NCI-H345 (cell line): Measurements from ENCODE around the gene KDM2B.

ENCODE experiments used
- DNase-seq: peaks from one replicate; lab custom pipeline; 2025; lab: John Stamatoyannopoulos, UW

Gene KDM2B

DNA sequence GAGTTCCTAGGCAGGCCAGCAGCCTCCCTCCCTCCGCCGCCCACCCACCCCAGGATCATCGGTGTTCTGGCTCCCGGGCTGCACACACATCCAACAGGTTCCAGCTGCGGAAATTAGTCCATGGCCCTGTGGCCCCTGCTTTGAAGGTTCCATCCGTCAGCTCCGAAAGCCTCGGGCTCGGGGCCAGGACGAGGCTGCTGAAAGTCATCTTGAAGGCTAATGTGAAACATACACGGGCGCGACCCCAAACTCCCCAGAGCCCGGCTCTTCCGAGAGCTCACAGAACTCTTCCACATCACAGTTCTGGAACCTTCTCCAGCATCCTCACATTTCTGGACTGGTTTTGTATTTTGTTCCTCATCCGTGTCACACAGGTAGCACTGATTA lies 19.8 kb downstream of the KDM2B start:
- no peak for DNase-seq

DNA sequence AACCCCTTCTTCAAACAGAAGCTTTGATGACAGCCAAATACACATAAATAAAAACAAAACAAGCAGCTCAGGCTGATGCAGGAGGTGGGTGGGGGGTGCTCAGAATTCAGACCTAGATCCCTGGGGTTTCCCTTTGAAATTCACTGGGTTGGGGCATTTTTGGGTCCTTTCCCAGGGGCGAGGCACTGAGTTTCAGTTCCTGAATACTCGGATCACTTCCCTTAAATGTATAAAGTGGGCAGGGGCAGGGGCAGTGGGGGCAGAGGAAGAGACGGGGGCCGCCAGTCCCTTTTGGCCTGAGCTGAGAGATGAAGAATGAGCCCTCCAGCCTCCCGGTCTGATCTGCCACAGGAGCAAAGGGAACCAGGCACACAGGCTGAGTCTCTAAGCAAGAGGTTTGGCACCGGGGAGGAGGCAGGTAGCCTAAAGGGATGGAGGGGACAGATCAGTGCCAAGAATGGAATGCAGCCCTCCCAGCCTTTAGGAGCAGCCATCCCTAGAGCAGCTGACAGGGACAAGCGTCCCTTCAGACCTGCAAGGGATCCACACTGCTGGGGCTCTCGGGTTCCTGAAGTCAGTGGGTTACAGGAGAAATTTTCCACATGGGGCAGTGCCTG lies 20.3 kb downstream of the KDM2B start:
- no peak for DNase-seq

DNA sequence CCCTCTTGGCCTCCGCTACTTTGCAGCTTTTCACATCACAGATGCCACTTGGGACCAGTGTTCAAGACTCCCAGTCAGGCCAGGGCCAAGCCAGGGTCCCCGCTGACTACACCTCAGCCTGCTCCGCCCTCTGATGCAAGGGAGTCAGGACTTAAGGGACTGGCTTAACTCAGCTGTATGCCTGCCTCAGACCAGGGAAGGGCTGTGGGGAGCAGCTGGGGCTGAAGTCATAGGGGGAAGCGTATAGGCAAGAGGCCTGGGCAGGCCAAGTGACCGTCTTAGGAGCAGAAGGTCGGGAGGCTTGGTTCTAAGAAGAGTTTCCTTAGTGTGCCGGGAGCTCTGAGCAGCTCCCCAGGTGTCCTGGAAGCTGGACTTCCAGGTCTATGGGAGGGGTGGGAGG lies 21.9 kb downstream of the KDM2B start:
- no peak for DNase-seq

DNA sequence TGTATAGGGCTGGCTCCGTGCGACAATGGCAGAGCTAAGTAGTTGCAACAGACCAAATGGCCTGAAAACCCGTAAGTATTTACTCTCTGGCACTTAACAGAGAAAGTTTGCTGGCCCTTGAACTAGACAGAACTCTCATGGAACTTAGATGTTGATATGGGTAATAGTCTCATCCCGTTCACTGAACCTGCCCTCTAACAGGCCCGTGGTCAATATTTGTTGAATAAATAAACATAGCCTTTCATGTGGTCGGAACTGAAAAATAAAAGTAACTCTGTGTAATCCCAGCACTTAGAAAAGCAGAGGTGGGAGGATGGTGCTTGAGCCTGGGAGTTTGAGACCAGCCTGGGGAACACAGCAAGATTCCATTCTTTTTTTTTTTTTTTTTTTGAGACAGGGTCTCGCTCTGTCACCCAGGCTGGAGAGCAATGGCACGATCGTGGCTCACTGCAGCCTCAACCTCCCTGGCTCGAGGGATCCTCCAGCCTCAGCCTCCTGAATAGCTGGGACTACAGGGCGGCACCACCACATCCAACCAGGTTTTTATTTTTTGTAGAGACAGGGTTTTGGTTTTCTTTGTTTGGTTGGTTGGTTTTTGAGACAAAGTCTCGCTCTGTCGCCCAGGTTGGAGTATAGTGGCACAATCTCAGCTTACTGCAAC lies 29.7 kb downstream of the KDM2B start:
- no peak for DNase-seq

DNA sequence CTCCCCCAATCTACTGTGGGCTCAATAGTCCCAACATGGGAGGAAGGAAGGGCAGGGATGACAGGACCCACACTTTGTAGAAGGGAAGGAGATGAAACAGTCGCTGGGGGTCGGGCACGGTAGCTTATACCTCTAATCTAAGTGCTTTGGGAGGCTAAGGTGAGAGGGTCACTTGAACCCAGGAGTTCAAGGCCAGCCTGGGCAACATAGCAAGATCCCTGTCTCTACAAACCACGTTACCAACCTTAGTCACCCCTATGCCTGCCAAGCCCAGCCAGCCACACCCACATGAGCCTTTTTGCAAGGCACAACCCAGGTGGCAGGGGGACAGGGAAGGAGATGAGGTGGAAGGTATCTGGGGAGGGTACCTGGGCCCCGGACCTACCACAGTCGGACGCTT lies 31.7 kb downstream of the KDM2B start:
- DNase-seq: no peak

DNA sequence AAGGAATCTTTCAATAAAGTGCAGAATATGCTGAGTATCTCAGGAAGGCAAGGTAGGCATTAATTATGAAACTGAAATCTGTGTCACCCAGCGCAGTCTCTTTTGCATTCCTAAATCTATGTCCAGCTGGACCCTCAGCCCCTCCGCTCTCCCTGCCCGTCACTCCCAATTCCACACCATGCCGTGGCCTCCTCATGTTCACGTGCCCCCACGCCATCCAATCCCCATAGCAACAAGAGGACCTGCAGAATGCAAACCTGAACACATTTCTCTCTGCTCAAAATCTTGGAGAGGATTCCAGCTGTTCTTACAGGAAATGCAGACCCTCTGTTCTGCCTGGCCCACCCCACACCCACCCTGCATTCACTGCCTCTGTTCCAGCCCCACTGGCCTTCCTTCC lies 35.3 kb downstream of the KDM2B start:
- DNase-seq: no peak

DNA sequence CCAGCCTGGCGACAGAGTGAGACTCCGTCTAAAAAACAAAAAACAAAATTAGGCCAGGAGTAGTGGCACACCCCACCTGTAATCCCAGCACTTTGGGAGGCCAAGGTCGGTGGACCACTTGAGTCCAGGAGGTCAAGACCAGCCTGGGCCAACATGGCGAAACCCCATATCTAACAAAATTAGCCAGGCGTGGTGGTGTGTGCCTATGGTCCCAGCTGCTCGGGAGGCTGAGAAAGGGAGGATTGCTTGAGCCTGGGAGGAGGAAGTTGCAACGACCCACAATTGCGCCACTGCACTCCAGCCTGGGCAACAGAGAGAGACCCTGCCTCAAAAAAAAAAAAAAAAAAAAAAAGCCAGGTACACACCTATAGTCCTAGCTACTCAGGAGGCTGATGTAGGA lies 37.0 kb downstream of the KDM2B start:
- DNase-seq: no peak

DNA sequence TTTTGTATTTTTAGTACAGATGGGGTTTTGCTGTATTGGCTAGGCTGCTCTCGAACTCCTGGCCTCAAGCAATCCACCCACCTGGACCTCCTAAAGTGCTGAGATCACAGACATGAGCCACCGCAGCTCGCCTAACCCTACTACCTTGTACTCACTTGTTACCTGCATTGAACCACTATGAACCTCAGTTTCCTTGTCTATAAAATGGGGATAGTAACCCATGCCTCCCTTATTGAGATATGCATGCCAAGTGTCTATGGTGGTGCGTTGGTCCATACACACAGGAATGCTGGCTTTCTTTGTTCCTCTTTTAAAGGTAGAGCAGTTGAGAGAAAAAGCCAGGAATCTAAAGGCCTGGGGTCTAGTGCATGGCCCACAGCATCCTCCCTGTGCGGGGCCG lies 40.9 kb downstream of the KDM2B start:
- no peak for DNase-seq

DNA sequence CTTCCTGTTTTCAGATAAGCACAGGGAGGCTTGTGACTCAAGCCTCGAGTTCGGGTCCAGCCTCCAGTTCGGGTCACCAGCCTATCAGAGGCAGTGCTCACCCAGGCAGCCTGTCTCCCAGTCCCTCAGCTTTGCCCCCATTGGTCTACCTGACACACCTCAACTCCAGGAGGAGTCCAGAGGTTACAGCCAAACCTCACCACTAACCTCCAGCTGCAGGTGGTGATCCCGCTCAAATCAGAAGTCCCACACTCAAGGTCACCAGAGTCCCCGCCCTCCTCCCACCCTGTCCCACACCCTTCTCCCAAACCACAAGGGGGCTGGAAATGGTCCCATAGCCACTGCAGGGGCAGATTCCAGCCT lies 42.1 kb downstream of the KDM2B start:
- peak; percentile 30 for DNase-seq

DNA sequence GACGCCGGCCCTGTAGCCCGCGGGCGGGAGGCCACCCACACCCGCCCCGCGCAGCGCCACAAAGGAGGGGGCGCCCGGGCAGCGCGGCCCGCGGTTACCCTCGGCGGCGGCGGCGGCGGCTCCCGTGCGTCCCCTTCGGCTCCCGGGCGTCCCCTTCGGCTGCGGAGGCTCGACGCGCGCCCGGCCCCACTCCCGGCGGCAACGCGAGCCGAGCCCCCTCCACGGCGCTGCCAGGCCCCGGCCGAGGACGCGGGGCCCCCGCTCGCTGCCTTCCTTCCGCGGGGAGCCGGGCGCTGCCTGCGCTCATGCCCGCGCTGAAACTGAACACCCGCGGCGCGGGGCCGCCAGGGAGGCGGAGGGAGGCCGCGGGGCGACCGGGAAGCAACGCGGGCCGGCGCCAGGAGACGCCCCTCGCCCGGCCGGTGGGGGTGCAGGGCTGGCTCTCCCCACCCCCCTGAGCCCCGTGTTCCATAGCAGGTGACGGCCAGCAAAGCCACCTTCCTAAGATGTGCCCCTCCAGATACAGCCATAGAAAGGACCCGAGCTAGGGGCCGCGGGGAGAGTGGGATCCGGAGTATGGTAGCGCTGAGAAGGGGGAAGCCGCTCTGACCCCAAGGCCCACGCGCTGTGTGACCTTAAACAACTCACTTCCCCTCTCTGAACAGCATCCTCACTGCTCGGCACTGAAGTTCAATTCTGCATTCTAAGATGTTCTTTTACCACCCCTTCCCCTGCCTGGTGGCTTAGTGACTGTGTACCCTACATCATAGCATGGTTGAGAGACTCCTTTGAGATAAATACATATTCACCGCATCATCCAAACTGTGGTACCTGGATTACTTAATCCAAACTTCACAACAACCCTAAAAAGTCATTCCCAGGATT lies 42.8 kb downstream of the KDM2B start:
- DNase-seq: peak; percentile 41

DNA sequence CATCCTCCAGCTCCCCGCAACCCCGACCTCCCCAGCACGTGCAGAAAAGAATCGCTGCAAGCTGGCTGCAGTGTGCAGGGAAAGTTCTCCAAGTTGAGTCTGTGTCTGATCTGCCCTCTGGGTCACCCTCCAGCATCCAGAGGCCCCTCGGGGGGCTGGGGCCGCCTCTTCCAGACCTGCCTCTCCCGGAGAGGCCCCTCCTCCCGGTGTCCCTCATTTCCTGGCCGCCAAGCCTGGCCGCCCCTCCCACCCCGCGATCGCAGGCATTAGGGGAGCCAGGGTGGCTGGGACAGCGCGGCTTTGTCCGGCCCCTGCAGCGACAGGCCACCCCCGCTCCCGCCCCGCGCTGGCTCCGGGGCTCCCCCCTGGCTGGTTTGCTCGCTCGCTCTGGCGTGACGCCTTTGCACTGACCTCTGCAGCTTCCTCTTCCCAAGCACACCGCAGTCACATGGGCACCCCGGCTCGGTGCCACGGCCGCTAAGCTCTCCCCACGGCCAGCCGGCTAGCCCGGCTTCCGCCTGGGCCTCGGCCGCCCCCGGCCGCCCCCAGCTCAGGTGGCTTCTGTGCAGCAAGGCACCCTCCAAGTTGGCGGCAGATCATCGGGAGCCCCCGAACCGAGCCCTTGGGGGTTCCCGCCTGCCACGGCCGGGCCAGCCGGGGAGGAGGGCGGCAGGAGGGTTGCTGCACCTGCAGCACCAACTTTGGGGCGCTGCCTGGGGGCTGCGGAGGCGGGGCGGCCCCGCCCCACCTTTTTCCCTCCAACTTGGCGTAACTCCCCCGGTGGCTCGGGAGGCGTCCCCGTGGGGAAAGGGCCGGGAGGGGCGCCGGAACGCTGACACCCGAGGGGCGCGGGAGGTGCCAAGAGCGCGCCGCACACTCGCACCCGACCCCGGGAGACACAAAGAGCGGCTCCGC lies 43.7 kb downstream of the KDM2B start:
- DNase-seq: peak; percentile 45

DNA sequence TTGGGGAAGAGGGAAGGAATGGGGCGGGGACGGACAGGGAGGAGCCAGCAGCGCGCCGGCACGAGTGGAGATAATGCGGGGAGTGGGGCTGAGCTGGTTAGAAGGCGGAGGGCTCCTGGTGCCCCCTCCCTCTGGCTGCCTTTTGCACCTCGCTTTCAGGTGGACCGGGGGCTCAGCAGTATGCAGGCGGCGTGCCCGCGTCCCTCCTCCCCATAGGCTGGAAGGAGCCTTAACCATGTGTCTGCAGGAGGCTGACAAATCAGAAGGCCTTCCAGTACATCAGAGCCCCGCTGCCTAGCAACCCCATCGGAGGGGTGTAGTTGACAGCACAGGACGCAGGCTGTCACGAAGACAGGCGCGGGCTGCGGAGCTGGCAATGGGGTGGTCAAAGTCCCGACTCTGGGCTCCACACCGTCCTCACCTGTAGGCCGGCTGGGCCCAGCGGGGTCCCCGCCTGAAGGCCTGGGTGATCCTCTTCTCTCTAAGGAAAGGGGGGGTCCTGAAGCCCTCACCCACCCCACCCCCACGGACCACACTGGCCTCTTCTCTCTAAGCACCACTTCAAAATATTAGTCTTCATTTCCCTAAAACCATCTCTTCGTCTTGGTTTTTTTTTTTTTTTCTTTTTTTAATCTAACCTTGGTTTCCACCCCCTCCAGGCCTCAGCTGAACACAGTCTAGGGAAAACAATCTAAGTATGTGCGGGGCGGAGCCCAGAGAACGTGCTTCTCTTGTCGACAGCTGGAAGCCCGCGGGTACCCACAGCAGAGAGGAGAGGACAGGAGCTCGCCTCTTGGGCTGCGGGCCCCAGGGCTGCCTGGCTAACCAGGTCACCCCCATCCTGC lies 44.5 kb downstream of the KDM2B start:
- DNase-seq: peak; percentile 60

DNA sequence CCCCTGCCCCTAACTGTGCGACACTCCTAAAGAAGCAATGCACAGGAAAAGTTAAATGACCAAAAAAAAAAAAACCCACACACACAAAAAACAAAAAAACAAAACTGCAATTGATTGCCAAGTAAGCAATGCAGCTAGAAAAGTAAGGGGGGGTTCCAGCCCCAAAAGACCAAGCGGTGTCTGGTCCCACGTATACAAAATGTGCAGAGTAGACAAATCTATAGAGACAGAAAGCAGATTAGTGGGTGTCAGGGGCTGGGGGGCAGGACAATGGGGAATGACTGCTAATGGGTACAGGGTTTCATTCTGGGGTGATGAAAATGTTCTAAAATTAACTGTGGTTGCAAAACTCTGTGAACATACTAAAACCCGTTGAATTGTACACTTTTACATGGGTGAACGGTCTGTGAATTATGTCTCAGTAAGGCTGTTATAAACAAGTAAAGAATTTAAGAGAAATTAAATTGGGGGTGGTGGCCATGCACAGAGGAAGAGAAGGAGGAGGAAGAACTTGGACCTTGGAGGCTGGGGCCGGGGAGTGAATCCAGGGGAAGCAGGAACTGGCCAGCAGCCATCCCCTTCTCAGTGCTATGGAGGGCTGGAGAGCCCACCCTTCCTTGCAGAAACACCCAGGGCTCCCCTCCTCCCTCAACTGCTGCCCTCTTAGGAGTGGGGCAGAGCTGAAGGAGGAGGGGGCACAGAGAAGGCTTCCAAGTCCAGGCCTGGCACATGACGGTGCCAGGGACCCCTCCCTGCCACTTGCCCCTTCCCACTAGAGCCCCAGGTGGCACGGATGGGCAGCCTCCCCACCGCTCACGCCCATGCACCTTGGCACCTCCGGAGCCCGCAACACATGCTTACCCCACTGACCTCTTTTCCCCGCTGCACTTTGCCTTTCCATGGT lies 45.4 kb downstream of the KDM2B start:
- no peak for DNase-seq

DNA sequence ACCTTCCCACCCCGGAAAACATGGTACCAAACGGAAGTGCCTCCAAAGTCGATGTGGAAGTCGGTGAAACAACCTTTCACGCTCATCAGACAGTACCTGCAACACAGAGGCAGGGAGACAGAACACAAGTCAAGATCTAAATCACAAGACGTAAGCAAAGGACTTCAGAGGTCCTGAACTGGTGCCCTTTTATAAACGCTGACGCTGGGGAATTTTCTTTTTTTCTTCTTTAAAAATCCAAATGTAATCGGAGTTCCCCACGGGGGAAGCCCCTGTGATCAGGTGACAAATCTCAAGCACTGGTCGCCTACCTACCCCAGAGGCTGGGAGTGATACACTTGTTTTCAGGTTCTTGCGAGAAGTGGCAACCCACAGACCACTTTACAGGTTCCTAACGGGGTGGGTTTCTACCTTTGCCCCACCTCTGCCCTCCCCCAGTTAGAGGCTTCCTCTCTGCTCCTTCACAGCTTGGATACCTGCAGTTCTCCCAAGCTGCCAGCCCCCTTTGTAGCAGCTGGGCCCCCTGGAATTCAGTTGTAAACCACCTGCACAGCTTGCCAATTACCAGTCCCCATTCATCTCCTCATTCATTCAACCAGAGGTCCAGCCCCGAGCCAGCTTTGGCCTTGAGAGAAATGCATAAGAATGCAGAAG lies 46.2 kb downstream of the KDM2B start:
- no peak for DNase-seq

DNA sequence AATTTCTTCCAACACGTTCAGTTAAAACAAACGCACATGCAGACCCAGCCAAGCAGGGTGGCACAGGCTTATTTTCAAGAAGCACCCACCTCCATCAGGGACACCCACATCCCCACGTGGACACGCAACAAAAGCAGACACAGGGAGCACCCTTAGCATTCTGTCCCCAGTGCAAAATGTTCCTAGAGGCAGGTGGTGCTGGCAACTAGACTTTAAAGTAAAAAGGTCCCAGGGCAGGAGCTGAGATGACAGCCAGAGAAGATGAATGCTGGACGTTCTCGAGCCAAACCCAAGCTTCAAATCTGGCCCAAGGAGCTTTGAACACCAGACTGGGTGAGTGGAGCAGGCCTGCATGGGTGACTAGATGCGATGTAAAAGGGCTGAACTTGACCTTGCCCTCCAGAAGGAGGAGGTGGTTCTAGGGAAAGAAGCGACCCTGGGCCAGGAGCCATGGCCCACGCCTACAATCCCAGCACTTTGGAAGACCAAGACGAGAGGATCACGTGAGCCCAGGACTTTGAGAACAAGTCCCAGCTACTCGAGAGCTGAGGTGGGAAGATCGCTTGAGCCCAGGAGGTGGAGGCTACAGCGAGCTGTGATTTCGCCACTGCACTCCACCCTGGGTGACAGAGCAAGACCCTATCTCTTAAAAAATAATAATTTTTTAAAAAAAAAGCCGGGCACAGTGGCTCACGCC lies 47.3 kb downstream of the KDM2B start:
- DNase-seq: no peak

DNA sequence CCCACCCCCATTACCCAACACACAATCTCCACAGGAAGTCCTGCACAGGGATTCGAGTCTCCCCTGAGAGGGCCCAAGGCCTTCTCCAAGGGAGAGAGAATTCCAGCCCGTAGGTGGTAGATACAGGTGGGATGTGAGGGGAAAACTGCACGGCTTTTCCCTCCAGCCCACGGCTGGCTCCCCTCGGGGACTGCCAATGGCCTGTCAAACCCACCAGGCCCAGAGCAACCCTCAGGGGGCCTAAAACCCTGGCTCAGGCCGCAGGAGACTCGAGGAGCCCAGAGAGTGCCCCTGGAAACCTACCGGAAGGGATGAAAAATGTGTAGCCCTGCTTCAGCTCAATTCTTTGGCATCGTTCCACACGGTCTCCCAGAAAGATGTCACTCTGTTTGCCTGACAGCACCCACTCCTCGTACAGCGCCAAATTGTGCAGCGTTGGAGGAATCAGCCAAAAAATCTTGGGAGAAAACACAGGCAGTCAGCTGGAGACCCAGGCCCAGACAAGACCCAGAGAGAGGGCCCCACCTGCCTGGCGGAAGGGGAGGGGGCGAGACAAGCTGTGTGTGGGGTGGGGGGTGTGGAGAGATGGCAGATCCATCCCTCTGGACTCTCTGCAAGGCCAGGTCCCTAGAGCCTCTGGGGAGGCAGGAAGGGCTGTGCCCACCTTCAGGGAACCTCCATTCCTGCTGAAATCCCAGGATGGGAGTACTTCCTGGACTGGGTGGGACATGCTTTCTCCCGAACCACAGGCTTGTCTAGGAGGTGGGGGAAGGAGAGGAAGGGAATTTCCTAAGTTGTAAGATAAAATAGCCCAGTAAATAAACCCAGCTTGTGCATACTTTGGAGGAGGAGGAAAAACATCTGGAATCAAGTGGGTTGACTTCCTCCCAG lies 48.1 kb downstream of the KDM2B start:
- DNase-seq: no peak

DNA sequence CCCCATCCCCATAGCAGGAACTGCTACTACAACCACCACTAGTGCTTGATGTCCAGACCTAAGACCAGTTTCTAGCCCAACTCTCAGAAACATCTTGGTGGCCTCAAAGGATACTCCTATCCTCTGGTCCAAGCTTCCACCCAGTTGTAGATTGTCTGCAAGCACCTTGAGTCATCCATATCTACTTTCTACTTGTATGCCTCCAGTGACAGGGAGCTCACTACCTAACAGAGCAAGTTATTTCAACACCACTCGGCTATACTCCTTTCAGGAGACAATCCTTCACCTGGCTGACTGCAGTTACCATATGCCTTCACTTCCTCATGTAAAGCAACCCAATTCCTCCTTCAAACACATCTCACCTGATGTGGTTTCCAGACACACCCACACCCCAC lies 49.5 kb downstream of the KDM2B start:
- no peak for DNase-seq
